Measurements from ENCODE around the gene OSMR. TPM values are rescaled to one million over a fixed set of nuclear protein-coding genes. Genes with fewer than 3 reads are reported as not detected.

The OSMR gene
- total and polyA plus RNA-seq, 2 donors from 2014 or later, result 12.9 to 118 TPM

DNA sequence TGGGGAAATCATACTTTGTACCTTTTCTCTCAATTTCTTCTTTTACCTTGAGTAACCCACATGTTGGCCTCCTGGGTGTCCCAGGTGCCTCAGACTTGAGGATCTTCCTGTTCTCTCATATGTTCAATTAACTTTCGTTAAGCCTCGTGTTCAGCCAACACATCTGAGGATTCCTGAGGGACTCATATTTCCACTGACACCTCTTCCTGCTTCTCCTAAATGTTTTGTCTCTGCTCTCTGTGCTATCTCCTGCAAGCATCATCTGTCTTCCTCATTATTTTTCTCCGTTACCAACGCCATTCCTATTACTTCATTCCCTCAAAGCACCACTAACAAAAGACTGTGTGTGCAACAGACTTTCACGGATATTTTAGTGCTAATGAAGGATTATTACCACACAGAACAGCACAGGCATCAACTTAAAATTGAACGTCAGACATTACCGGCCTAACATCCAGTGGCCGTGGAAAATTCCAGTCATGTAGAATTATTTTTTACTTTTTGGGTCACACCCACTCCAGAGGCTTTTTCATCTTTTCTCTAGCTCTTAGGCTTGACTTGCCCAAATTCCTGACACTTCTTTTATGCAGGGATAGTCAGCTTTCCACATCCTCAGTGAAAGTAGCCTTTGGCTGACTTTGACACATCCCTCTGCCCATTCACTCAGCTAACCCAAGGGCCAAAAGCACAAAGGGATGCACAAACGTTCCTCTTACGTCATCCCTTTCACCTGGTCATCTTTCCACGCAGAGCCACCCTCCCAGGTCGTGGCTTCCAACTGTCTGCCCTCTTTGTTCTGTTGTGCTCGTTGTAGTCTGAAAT is 46.0 kb upstream of the OSMR start:
- H3K36me3 ChIP-seq (ENCODE audit: control insufficient read depth in 2 of 3, insufficient read depth in 3 of 3, low read length in 3 of 3), result no peaks in the 10 kb centered on the region
- H3K4me3 ChIP-seq (ENCODE audit: low read length in 3 of 3), result no peak overlapping the region
- intact Hi-C loops (cut with DNase I), result loop anchor here (10.0 kb wide), 1 partner anchor 355 kb away; no protein-coding TSS in a partner anchor
- H3K4me1 ChIP-seq (ENCODE audit: control insufficient read depth in 2 of 3, insufficient read depth in 2 of 3, low read depth in 1 of 3, low read length in 3 of 3), result peaks cover 0 to 2% (median 0%) of the 10 kb centered on the region in 3 donors
- H3K9ac ChIP-seq (ENCODE audit: low read length in 3 of 3), result no peak overlapping the region
- no peaks in the 10 kb centered on the region for H3K9me3 ChIP-seq (ENCODE audit: control insufficient read depth in 2 of 3, insufficient read depth in 1 of 3, low read length in 3 of 3)
- no peak overlapping the region for H3K27ac ChIP-seq (ENCODE audit: low read depth in 2 of 2, low read length in 2 of 2)
- no peak for TF ChIP-seq CTCF (IDR thresholded peaks at IDR 0.05; ENCODE audit: borderline replicate concordance, extremely low read depth, insufficient read depth)
- no peak for DNase-seq
- FAIRE-seq, result no peak
- no peaks in the 10 kb centered on the region for H3K27me3 ChIP-seq (ENCODE audit: control insufficient read depth, insufficient read depth, low read length)

DNA sequence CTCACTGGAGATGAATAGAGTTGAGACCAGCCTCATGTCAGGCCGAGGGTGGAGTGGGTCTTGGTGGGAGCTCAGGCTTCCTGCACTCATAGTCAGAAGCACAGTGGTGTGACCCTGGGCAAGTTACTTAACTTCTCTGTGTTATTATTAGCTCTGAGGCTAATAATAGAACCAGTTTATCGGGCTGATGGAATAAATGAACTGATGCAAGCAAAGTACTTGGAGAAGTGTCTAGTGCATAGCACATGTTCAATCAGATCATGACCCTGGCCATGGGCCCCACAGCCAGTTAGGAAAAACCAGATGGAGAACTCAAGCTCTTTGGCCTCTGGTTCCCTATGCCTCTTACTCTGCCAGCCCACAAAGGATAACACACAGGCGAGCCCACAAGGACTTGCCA is 45.3 kb upstream of the OSMR start:
- no peak overlapping the region for H3K9ac ChIP-seq (ENCODE audit: low read length in 3 of 3)
- DNase-seq (peak in 1 of 5 donors; percentile 66), FAIRE-seq (no peak)
- no peak overlapping the region for H3K27ac ChIP-seq (ENCODE audit: low read depth in 2 of 2, low read length in 2 of 2)
- TF ChIP-seq CTCF (IDR thresholded peaks at IDR 0.05; ENCODE audit: borderline replicate concordance, extremely low read depth, insufficient read depth), result no peak
- no peaks in the 10 kb centered on the region for H3K9me3 ChIP-seq (ENCODE audit: control insufficient read depth in 2 of 3, insufficient read depth in 1 of 3, low read length in 3 of 3)
- H3K4me3 ChIP-seq (ENCODE audit: low read length in 3 of 3), result no peak overlapping the region
- H3K4me1 ChIP-seq (ENCODE audit: control insufficient read depth in 2 of 3, insufficient read depth in 2 of 3, low read depth in 1 of 3, low read length in 3 of 3), result peaks cover 0 to 2% (median 0%) of the 10 kb centered on the region in 3 donors
- intact Hi-C loops (cut with DNase I), result loop anchor here (10.0 kb wide), 1 partner anchor 356 kb away; no protein-coding TSS in a partner anchor
- H3K27me3 ChIP-seq (ENCODE audit: control insufficient read depth, insufficient read depth, low read length), result no peaks in the 10 kb centered on the region
- H3K36me3 ChIP-seq (ENCODE audit: control insufficient read depth in 2 of 3, insufficient read depth in 3 of 3, low read length in 3 of 3), result no peaks in the 10 kb centered on the region

GRCh38 chr5:38802125-38802524 is 43.7 kb upstream of the OSMR start:
- intact Hi-C loops (cut with DNase I), result loop anchor here (10.0 kb wide), 1 partner anchor 357 kb away; no protein-coding TSS in a partner anchor
- TF ChIP-seq CTCF (IDR thresholded peaks at IDR 0.05; ENCODE audit: borderline replicate concordance, extremely low read depth, insufficient read depth), result no peak
- no peak overlapping the region for H3K4me3 ChIP-seq (ENCODE audit: low read length in 3 of 3)
- peaks cover 0 to 2% (median 0%) of the 10 kb centered on the region in 3 donors for H3K4me1 ChIP-seq (ENCODE audit: control insufficient read depth in 2 of 3, insufficient read depth in 2 of 3, low read depth in 1 of 3, low read length in 3 of 3)
- H3K36me3 ChIP-seq (ENCODE audit: control insufficient read depth in 2 of 3, insufficient read depth in 3 of 3, low read length in 3 of 3), result no peaks in the 10 kb centered on the region
- no peak for FAIRE-seq
- H3K27ac ChIP-seq (ENCODE audit: low read depth in 2 of 2, low read length in 2 of 2), result no peak overlapping the region
- H3K9me3 ChIP-seq (ENCODE audit: control insufficient read depth in 2 of 3, insufficient read depth in 1 of 3, low read length in 3 of 3), result no peaks in the 10 kb centered on the region
- no peak overlapping the region for H3K9ac ChIP-seq (ENCODE audit: low read length in 3 of 3)
- no peak for DNase-seq
- no peaks in the 10 kb centered on the region for H3K27me3 ChIP-seq (ENCODE audit: control insufficient read depth, insufficient read depth, low read length)
